Smooth muscle cell (in vitro differentiated cells): ENCODE data around the gene TCAP. TPM values are rescaled to one million over a fixed set of nuclear protein-coding genes. Genes with fewer than 3 reads are reported as not detected.

Source experiments
- DNase-seq: peaks from one replicate; lab custom pipeline; 2025; ENCODE audit not compliant: unreplicated experiment; lab: John Stamatoyannopoulos, UW
- H2AFZ ChIP-seq: fragments of 200-600 bp; sonication (generic); 2 replicates; pipeline ENCODE4 v1.6.0; 2016; ENCODE audit warnings: antibody characterized with exemption, low read depth, mild to moderate bottlenecking
- H3F3A ChIP-seq: fragments of 200-600 bp; sonication (generic); 2 replicates; pipeline ENCODE4 v1.6.0; 2017; ENCODE audit warnings: antibody characterized with exemption, low read depth
- H3K27ac ChIP-seq: fragments of 200-600 bp; sonication (generic); 2 replicates; pipeline ENCODE4 v1.5.1; 2016; ENCODE audit warnings: low read depth, mild to moderate bottlenecking
- H3K27me3 ChIP-seq: fragments of 200-600 bp; sonication (generic); 2 replicates; pipeline ENCODE4 v1.6.1; 2016; ENCODE audit warnings: low read depth, mild to moderate bottlenecking
- H3K36me3 ChIP-seq: fragments of 200-600 bp; sonication (generic); 2 replicates; pipeline ENCODE4 v1.5.1; 2016; ENCODE audit warnings: low read depth
- H3K4me1 ChIP-seq: fragments of 200-600 bp; sonication (generic); 2 replicates; pipeline ENCODE4 v1.5.1; 2016; ENCODE audit warnings: low read depth
- H3K4me2 ChIP-seq: fragments of 200-600 bp; sonication (generic); 2 replicates; pipeline ENCODE4 v1.6.0; 2016; ENCODE audit warnings: mild to moderate bottlenecking
- H3K4me3 ChIP-seq: fragments of 200-600 bp; sonication (generic); 2 replicates; pipeline ENCODE4 v1.5.1; 2016; ENCODE audit warnings: mild to moderate bottlenecking
- H3K79me2 ChIP-seq: fragments of 200-600 bp; sonication (generic); 2 replicates; pipeline ENCODE4 v1.6.0; 2016; ENCODE audit warnings: low read depth, mild to moderate bottlenecking
- H3K9ac ChIP-seq: fragments of 200-600 bp; sonication (generic); 2 replicates; pipeline ENCODE4 v1.6.0; 2016; ENCODE audit warnings: low read depth
- H3K9me3 ChIP-seq: fragments of 200-600 bp; sonication (generic); replicated peaks from 2 replicates; pipeline ENCODE4 v1.5.1; 2016; ENCODE audit warnings: low read depth
- H4K20me1 ChIP-seq: fragments of 200-600 bp; sonication (generic); 2 replicates; pipeline ENCODE4 v1.6.0; 2016; ENCODE audit warnings: low read depth
- WGBS: methylation state at CpG from one replicate; pipeline ENCODE4 v1.1.7; 2016; ENCODE audit warnings: low lambda C conversion rate; 5-methylcytosine and 5-hydroxymethylcytosine counted together
- polyA plus RNA-seq: library from polyadenylated mRNA; unstranded; fragments of >200 nt; fragmentation: Nextera tagmentation; extraction: Ambion mirVana; gene quantifications from 2 replicates; pipeline ENCODE4 v1.2.1, GENCODE V29; 2016
- total RNA-seq: library from RNA; depleted of rRNA; stranded (reverse); fragments of >200 nt; gene quantifications from 2 replicates; pipeline ENCODE4 v1.2.3, GENCODE V29; 2014
- TF ChIP-seq, protein P1 (sequence below): fragments of 200-600 bp; sonication (generic); IDR thresholded peaks from 2 replicates; pipeline ENCODE4 v1.5.1; 2017; ENCODE audit warnings: borderline replicate concordance, mild to moderate bottlenecking, antibody characterized with exemption; ENCODE audit not compliant: insufficient read depth, poor library complexity, severe bottlenecking

The TCAP gene
- total and polyA plus RNA-seq, 2 experiments from 2014 or later: 0.41 TPM; not detected in 1

DNA sequence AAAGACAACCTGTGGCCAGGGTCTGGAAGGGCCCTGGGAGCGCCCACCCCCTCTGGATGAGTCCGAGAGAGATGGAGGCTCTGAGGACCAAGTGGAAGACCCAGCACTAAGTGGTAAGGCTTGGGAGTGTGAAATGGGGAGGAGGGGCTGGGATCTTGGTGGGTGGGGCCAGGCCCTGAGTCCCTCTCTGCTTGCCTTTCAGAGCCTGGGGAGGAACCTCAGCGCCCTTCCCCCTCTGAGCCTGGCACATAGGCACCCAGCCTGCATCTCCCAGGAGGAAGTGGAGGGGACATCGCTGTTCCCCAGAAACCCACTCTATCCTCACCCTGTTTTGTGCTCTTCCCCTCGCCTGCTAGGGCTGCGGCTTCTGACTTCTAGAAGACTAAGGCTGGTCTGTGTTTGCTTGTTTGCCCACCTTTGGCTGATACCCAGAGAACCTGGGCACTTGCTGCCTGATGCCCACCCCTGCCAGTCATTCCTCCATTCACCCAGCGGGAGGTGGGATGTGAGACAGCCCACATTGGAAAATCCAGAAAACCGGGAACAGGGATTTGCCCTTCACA is 29.5 kb upstream of the TCAP start:
- Histone ChIP-seq H3K4me3 (no peak overlapping the region), H3K79me2 (peaks cover 34% of the 10 kb centered on the region), H3K9me3 (no peaks in the 10 kb centered on the region), H4K20me1 (peaks cover 19% of the 10 kb centered on the region), H3K27me3 (peaks cover 17% of the 10 kb centered on the region), H2AFZ (no peak overlapping the region), H3K4me2 (no peak overlapping the region), H3K36me3 (no peaks in the 10 kb centered on the region), H3K27ac (no peak overlapping the region), H3K4me1 (peaks cover 13% of the 10 kb centered on the region), H3F3A (no peaks in the 10 kb centered on the region), H3K9ac (no peak overlapping the region)
- DNase-seq: no peak
- whole genome bisulfite sequencing: 91% methylated on average over 8 of the region's 8 CpGs
- TF ChIP-seq, protein P1, sequence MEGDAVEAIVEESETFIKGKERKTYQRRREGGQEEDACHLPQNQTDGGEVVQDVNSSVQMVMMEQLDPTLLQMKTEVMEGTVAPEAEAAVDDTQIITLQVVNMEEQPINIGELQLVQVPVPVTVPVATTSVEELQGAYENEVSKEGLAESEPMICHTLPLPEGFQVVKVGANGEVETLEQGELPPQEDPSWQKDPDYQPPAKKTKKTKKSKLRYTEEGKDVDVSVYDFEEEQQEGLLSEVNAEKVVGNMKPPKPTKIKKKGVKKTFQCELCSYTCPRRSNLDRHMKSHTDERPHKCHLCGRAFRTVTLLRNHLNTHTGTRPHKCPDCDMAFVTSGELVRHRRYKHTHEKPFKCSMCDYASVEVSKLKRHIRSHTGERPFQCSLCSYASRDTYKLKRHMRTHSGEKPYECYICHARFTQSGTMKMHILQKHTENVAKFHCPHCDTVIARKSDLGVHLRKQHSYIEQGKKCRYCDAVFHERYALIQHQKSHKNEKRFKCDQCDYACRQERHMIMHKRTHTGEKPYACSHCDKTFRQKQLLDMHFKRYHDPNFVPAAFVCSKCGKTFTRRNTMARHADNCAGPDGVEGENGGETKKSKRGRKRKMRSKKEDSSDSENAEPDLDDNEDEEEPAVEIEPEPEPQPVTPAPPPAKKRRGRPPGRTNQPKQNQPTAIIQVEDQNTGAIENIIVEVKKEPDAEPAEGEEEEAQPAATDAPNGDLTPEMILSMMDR: no peak

DNA sequence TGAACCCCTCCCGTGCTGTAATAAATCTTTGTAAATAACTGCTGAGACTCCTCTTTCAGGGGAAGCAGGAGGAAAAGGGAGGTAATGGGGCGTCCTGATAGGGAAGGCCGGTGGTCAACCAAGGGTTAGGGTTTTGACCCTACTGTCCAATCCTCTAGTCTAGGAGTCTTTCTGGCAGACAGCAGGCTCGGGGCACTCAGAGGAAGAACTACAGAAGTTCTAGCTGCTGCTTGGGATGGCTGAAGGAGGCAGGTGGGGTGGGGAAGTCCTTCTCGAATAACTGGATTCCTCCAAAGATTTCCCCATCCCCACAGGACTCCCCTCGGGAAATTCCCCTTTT is 28.6 kb upstream of the TCAP start:
- Histone ChIP-seq H3K4me1 (peaks cover 13% of the 10 kb centered on the region), H3K79me2 (peaks cover 42% of the 10 kb centered on the region), H3K9ac (peak overlapping the region; percentile 84), H3K36me3 (no peaks in the 10 kb centered on the region), H3K27me3 (peaks cover 8% of the 10 kb centered on the region), H3F3A (no peaks in the 10 kb centered on the region), H2AFZ (peak overlapping the region; percentile 89), H3K4me2 (peak overlapping the region; percentile 95), H3K4me3 (peak overlapping the region; percentile 94), H3K27ac (no peak overlapping the region), H4K20me1 (peaks cover 27% of the 10 kb centered on the region), H3K9me3 (no peaks in the 10 kb centered on the region)
- no peak for DNase-seq
- TF ChIP-seq, protein P1: no peak
- 54% methylated on average over 6 of the region's 6 CpGs for WGBS

DNA sequence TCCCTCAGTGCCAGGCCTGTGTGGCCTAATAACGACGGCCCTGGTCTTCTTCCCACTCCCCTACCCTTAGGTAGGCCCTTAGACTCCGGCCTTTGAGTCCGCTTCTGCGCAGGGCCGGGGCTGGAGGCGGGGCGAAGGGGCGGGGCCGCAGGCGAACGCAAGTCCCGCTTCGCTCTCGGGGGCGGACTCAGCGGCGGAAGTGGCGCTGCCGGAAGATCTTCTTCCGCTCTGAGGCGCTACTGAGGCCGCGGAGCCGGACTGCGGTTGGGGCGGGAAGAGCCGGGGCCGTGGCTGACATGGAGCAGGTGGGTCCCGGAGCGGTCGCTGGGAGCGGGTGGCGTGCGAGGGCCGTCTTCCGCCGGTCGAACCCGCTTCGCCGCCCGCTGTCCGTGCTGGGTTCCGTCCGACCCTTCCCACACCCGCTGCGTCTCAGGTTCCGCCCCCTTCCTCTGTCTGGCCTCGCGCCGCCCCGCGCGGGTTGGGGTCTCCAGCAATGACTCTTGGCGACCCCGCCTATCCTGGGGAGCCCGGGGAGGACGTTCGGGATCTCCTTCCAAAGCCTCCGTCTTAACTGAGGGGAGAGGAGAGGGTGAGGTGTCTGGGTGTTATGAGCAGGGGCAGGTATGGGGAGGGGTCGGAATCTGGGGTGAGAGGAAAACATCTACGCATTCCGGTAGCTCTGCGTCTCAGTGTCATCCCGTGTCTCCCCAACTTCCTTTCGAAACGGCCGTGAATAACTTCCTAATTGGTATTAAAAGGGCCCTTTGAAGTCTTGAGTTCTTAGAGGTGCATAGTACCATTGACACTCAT is 28.0 kb upstream of the TCAP start, which contains the start of gene STARD3:
Gene STARD3, plus strand, starts transcription at position 218 of the 810 bp plus-strand sequence. CDS start 16,388 bp downstream, outside the sequence.
- peak within 1 kb of the TSS; percentile 84 for H3K9ac ChIP-seq
- DNase-seq: peak; percentile 49

More for the DNA sequence above, 28.0 kb upstream of the TCAP start, which contains the start of gene STARD3:
- H3K27ac ChIP-seq: peak within 1 kb of the TSS; percentile 22
- peaks cover 13% of the 10 kb centered on the region for H3K4me1 ChIP-seq
- H3K36me3 ChIP-seq: no peaks in the 10 kb centered on the region
- H3K4me3 ChIP-seq: peak within 1 kb of the TSS; percentile 94
- peak within 1 kb of the TSS; percentile 89 for H2AFZ ChIP-seq
- peaks cover 45% of the 10 kb centered on the region for H3K79me2 ChIP-seq
- no peaks in the 10 kb centered on the region for H3F3A ChIP-seq
- WGBS: under 1% methylated on average over 62 of the region's 69 CpGs
- TF ChIP-seq, protein P1: peak; percentile 6
- peaks cover 5% of the 10 kb centered on the region for H3K27me3 ChIP-seq
- H4K20me1 ChIP-seq: peaks cover 32% of the 10 kb centered on the region
- no peaks in the 10 kb centered on the region for H3K9me3 ChIP-seq
- H3K4me2 ChIP-seq: peak within 1 kb of the TSS; percentile 95
